Inflammatory macrophage treated with lipopolysaccharide for 1 hour (primary cell): ENCODE measurements around the gene THSD7B.

Experiments used
- DNase-seq, 2 donors: peaks; one replicate each; pipeline ENCODE4 v3.0.0-alpha.2; 2020 to 2022

Gene THSD7B

GRCh38 chr2:137208431-137208891 is 443.1 kb downstream of the THSD7B start:
- DNase-seq: peak in 1 of 2 donors; percentile 7

GRCh38 chr2:137210039-137210438 is 444.7 kb downstream of the THSD7B start:
- DNase-seq: no peak

GRCh38 chr2:137211761-137212160 is 446.4 kb downstream of the THSD7B start:
- DNase-seq: no peak

GRCh38 chr2:137220438-137220993 is 455.2 kb downstream of the THSD7B start:
- no peak for DNase-seq

GRCh38 chr2:137221797-137222492 is 456.6 kb downstream of the THSD7B start:
- no peak for DNase-seq

GRCh38 chr2:137223722-137224121 is 458.4 kb downstream of the THSD7B start:
- no peak for DNase-seq

GRCh38 chr2:137228566-137228965 is 463.2 kb downstream of the THSD7B start:
- DNase-seq: no peak

- DNase-seq: no peak
These were observed 464.5 kb downstream of the THSD7B start for GRCh38 chr2:137229834-137230233.

DNA sequence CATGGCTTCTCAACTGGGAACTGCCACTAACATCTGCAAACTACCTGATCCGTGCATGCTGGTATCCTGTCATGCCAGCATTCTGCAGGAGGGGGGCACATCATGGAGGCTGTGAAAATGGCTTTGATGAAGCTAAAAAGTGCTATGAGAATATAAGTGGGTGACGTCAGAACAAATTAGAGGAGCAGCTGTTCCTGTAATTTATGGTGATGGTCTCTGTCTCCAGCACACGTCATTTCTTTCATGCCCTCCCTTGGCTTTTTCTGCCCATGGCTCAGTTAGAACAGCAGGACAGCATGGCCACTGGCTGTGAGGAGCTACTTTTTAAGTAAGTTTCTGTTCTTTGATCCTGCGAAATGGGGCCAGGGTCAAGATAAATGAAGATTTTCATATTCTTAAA is 466.3 kb downstream of the THSD7B start:
- DNase-seq: no peak

DNA sequence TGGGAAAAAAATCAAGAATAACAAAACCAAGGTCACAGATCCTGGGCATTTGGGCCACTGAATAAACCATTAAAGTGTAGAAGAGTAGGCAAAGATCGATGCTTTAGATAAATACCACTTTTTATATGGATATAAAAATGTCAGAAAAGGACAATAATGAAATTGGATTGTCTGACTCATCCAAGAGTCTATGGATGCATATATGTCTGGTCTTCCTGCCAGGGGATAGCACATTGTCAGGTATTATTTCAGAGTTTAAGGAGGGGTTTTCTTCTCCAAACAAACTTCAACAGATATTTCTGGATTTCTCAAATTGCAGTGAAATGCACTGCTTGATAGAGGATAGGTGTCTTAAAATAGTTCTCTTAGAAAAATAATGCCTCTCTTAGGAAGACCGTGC is 466.7 kb downstream of the THSD7B start:
- DNase-seq: no peak

DNA sequence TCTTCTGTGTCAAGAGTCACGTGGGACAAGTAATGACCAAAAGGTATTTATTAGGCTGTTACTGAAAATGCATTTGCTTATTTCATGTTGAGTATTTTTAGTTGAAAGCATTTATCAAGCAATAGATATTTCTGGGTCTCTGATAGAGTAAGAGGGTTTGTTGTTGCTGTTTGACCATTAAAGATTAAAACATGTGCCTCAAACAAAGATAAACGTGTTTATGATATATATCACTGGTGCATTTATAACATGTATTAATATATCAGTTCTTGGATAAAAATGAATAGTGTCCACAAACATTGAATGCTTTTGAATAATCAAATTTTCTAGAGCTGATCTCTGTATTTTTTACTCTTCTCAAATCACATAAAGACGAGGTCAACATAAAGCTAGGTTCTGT is 467.7 kb downstream of the THSD7B start:
- no peak for DNase-seq

DNA sequence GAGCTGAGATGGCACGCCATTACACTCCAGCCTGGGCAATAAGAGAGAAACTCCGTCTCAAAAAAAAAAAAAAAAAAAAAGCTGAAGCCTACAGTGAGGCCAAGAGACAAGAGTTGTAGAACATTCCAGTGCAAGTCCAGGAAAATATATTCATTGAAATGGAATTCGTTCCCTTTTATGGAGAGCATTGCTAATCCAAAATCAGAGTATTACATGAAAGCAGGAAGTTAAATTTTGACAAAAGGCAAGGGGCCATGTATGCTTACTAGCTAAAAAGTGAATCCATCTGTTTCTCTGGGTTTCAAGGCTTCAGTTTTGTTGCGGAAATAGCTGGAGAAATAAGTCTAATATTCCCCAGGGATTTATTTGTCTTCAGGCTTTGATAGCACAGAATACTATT is 471.7 kb downstream of the THSD7B start:
- no peak for DNase-seq

DNA sequence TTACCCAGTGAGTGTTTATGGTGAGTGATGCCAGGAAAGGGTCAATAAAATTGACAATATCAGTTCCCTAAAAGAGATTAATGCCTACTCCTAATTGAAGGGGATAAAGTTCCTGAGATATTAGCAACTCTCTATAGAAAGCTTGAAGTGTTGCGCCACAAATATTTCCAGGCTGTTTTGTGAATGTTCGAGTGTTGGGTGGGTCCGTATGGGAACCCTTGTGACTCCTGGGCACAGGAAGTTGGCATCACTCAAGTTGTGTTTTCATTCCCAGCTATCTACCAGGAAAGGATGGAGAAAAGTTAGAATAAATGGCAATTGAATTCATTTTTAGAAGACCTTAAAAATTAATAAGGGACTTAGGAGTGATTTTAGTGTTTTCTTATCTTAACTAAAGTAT is 472.7 kb downstream of the THSD7B start:
- DNase-seq: no peak

GRCh38 chr2:137249463-137250130 is 484.3 kb downstream of the THSD7B start:
- no peak for DNase-seq

- DNase-seq: no peak
These were observed 485.1 kb downstream of the THSD7B start for GRCh38 chr2:137250401-137250800.

DNA sequence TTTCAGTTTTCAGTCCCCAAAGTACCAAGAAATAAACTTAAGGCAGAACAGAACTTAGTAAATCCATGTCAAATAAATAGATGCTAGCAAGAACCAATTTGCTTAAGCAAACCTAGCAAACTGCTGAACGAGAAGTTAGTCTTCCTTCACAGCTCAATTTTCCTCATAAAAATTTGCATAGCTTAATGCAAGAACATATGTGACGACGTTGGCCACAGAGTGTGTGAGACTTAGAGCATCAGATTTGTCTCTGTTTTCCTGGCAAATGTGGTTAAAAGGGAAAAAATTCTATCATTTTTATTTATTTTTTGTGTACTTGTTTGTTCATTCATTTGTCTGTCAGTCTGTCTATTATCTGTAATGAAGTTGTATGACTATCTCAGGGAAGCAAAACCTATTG is 485.7 kb downstream of the THSD7B start:
- no peak for DNase-seq

GRCh38 chr2:137252934-137253333 is 487.6 kb downstream of the THSD7B start:
- DNase-seq: no peak

DNA sequence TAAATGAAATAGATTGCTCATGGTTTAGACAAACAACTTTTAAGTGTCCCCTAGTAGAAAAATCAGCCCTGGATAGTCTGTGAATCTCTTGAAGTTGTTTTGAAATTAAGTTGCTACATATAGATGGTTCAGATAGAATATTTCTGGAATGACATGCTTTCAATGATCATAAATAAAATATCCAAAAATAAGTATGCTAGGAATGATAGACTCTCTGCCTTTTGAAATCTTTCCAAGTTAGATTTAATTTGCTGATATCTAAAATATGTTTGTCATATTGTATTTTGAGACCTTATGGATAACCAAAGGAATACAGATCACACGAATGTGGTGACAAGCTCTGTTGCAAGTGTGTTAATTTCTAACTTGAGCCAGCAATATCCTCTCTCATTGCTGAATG is 488.7 kb downstream of the THSD7B start:
- DNase-seq: no peak

- DNase-seq: no peak
These were observed 490.0 kb downstream of the THSD7B start for GRCh38 chr2:137255345-137255744.

DNA sequence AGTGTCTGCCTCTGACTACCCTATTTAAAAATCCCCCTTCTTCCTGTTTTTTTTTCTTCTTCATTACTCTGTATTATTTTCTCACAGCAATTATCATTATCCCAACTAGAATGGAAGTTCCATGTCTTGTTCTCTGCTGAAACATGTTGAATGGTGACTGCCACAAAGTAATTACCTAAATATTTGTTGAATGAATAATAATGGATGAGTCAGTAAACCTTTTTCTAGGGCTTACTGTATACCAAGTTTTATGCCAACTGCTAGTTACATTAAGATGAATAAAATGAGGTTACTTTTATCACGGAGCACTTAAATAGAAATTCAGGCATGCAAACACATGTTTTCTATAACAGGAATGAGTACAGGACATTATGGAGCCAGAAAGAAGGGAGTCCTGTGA is 490.6 kb downstream of the THSD7B start:
- no peak for DNase-seq

- DNase-seq: no peak
These were observed 496.7 kb downstream of the THSD7B start for GRCh38 chr2:137261881-137262585.

DNA sequence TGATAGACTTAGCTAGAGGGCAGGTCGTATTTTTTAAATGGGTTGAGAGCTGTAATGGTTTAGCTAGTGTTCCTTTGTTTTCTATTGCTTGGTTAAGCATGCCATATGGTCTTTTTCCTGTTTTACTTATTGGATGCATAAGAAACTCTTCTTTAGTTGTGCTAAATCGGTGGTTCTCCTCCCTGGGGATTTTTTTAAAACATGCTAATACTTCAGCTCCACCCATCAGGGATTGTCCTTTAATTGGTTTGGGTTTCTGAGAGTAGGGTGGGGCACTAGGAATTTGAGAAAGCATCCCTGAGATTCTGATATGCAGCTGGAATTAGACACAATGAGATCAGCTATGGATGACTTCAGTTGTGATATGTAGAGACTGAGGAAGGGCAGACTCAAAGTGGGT is 497.2 kb downstream of the THSD7B start:
- DNase-seq: no peak

- DNase-seq: no peak
These were observed 522.7 kb downstream of the THSD7B start for GRCh38 chr2:137287913-137288639.
